ENCODE measurements around the gene ENAM. TPM values are rescaled to one million over a fixed set of nuclear protein-coding genes. Genes with fewer than 3 reads are reported as not detected.
"Not testable (repeated sequence)": the region's sequence is repeated elsewhere in the genome, so short reads cannot be mapped to it uniquely, and the experiment has no call there.

The ENAM gene
- total and polyA plus RNA-seq, 2 donors (not counting 1 experiment from before 2014, with no cell fraction given): 0.50 to 0.58 TPM

GRCh38 chr4:70687821-70688794 is 59.6 kb downstream of the ENAM start, which contains the start of gene UTP3:
TSS of gene UTP3 (plus strand) at chr4:70688532. CDS start at chr4:70688678, 146 bp downstream.
- peaks cover 8% of the 10 kb centered on the region for H3K4me1 ChIP-seq (ENCODE audit: control insufficient read depth, extremely low read depth, insufficient read depth, low read length)
- H3K79me2 ChIP-seq (ENCODE audit: control insufficient read depth, insufficient read depth, low read length): peaks cover 39% of the 10 kb centered on the region
- peak within 1 kb of the TSS; percentile 65 to 93 (median 83) for H3K4me3 ChIP-seq (replicated peaks in 1 of 4; ENCODE audit: control extremely low read depth in 1 of 4, insufficient read depth in 1 of 4, low read depth in 3 of 4, low read length in 4 of 4)
- peak within 1 kb of the TSS; percentile 94 for H2AFZ ChIP-seq (ENCODE audit: low read length)
- peak within 1 kb of the TSS; percentile 86 for H3K27ac ChIP-seq (ENCODE audit: insufficient read depth, low read length)
- no peaks in the 10 kb centered on the region for H4K20me1 ChIP-seq (ENCODE audit: control insufficient read depth, extremely low read depth, insufficient read depth, low read length)
- no peaks in the 10 kb centered on the region for H3K27me3 ChIP-seq (ENCODE audit: control insufficient read depth, insufficient read depth, low read length)
- peak; percentile 99 to 100 for DNase-seq (ENCODE audit: low read depth in 2 of 2)
- no peaks in the 10 kb centered on the region for H3K9me3 ChIP-seq (ENCODE audit: control insufficient read depth, insufficient read depth, low read depth, low read length)
- H3K4me2 ChIP-seq (ENCODE audit: extremely low read depth, insufficient read depth, low read length): peak within 1 kb of the TSS; percentile 97
- no peaks in the 10 kb centered on the region for H3K36me3 ChIP-seq (ENCODE audit: control insufficient read depth, insufficient read depth, low read length)
- peak within 1 kb of the TSS; percentile 78 for H3K9ac ChIP-seq (ENCODE audit: insufficient read depth, low read length)
- TF ChIP-seq CTCF (conservative IDR thresholded peaks at IDR 0.05 in 1 of 2, IDR thresholded peaks at IDR 0.05 in 1 of 2; ENCODE audit: low read depth in 1 of 2, low read length in 2 of 2): peak; percentile 91 to 96
- TF ChIP-seq EZH2 (IDR thresholded peaks at IDR 0.05; ENCODE audit: low read length, missing control alignments): no peak

GRCh38 chr4:70688795-70689231 is 60.3 kb downstream of the ENAM start:
- TF ChIP-seq EZH2 (IDR thresholded peaks at IDR 0.05; ENCODE audit: low read length, missing control alignments) (no peak), CTCF (conservative IDR thresholded peaks at IDR 0.05 in 1 of 2, IDR thresholded peaks at IDR 0.05 in 1 of 2; ENCODE audit: low read depth in 1 of 2, low read length in 2 of 2) (no peak)
- H3K27ac ChIP-seq (ENCODE audit: insufficient read depth, low read length): peak overlapping the region; percentile 86
- peak overlapping the region; percentile 40 for H2AFZ ChIP-seq (ENCODE audit: low read length)
- no peaks in the 10 kb centered on the region for H3K9me3 ChIP-seq (ENCODE audit: control insufficient read depth, insufficient read depth, low read depth, low read length)
- H3K4me1 ChIP-seq (ENCODE audit: control insufficient read depth, extremely low read depth, insufficient read depth, low read length): peaks cover 8% of the 10 kb centered on the region
- no peaks in the 10 kb centered on the region for H3K27me3 ChIP-seq (ENCODE audit: control insufficient read depth, insufficient read depth, low read length)
- H3K79me2 ChIP-seq (ENCODE audit: control insufficient read depth, insufficient read depth, low read length): peaks cover 39% of the 10 kb centered on the region
- H3K36me3 ChIP-seq (ENCODE audit: control insufficient read depth, insufficient read depth, low read length): no peaks in the 10 kb centered on the region
- peak in 1 of 2 donors; percentile 20 for DNase-seq (ENCODE audit: low read depth in 2 of 2)
- H3K4me2 ChIP-seq (ENCODE audit: extremely low read depth, insufficient read depth, low read length): peak overlapping the region; percentile 94
- H3K9ac ChIP-seq (ENCODE audit: insufficient read depth, low read length): peak overlapping the region; percentile 78
- H4K20me1 ChIP-seq (ENCODE audit: control insufficient read depth, extremely low read depth, insufficient read depth, low read length): no peaks in the 10 kb centered on the region
- H3K4me3 ChIP-seq (replicated peaks in 1 of 4; ENCODE audit: control extremely low read depth in 1 of 4, insufficient read depth in 1 of 4, low read depth in 3 of 4, low read length in 4 of 4): peak overlapping the region; percentile 65 to 93 (median 83)

- Histone ChIP-seq H3K4me3 (replicated peaks in 1 of 4; ENCODE audit: control extremely low read depth in 1 of 4, insufficient read depth in 1 of 4, low read depth in 3 of 4, low read length in 4 of 4) (peak overlapping the region in 1 of 4 experiments; percentile 2), H3K79me2 (ENCODE audit: control insufficient read depth, insufficient read depth, low read length) (peaks cover 39% of the 10 kb centered on the region), H3K36me3 (ENCODE audit: control insufficient read depth, insufficient read depth, low read length) (no peaks in the 10 kb centered on the region), H3K27ac (ENCODE audit: insufficient read depth, low read length) (no peak overlapping the region), H3K9me3 (ENCODE audit: control insufficient read depth, insufficient read depth, low read depth, low read length) (no peaks in the 10 kb centered on the region), H3K4me1 (ENCODE audit: control insufficient read depth, extremely low read depth, insufficient read depth, low read length) (peaks cover 8% of the 10 kb centered on the region), H3K4me2 (ENCODE audit: extremely low read depth, insufficient read depth, low read length) (no peak overlapping the region), H2AFZ (ENCODE audit: low read length) (no peak overlapping the region), H4K20me1 (ENCODE audit: control insufficient read depth, extremely low read depth, insufficient read depth, low read length) (no peaks in the 10 kb centered on the region), H3K9ac (ENCODE audit: insufficient read depth, low read length) (no peak overlapping the region), H3K27me3 (ENCODE audit: control insufficient read depth, insufficient read depth, low read length) (no peaks in the 10 kb centered on the region)
- no peak for DNase-seq (ENCODE audit: low read depth in 2 of 2)
- TF ChIP-seq CTCF (conservative IDR thresholded peaks at IDR 0.05 in 1 of 2, IDR thresholded peaks at IDR 0.05 in 1 of 2; ENCODE audit: low read depth in 1 of 2, low read length in 2 of 2): no peak
- TF ChIP-seq EZH2 (IDR thresholded peaks at IDR 0.05; ENCODE audit: low read length, missing control alignments): no peak
Observed at GRCh38 chr4:70691661-70692060, 63.1 kb downstream of the ENAM start.

- not testable (repeated sequence) for H3K4me1 ChIP-seq (ENCODE audit: control insufficient read depth, extremely low read depth, insufficient read depth, low read length); H3K4me2 ChIP-seq (ENCODE audit: extremely low read depth, insufficient read depth, low read length); H3K36me3 ChIP-seq (ENCODE audit: control insufficient read depth, insufficient read depth, low read length); H3K9me3 ChIP-seq (ENCODE audit: control insufficient read depth, insufficient read depth, low read depth, low read length); H4K20me1 ChIP-seq (ENCODE audit: control insufficient read depth, extremely low read depth, insufficient read depth, low read length); H3K4me3 ChIP-seq (replicated peaks in 1 of 4; ENCODE audit: control extremely low read depth in 1 of 4, insufficient read depth in 1 of 4, low read depth in 3 of 4, low read length in 4 of 4); H3K27ac ChIP-seq (ENCODE audit: insufficient read depth, low read length); H3K27me3 ChIP-seq (ENCODE audit: control insufficient read depth, insufficient read depth, low read length); H3K9ac ChIP-seq (ENCODE audit: insufficient read depth, low read length); H2AFZ ChIP-seq (ENCODE audit: low read length); DNase-seq (ENCODE audit: low read depth in 2 of 2)
- peaks cover 26% of the 10 kb centered on the region for H3K79me2 ChIP-seq (ENCODE audit: control insufficient read depth, insufficient read depth, low read length)
Observed at GRCh38 chr4:70694633-70695032, 66.1 kb downstream of the ENAM start.
